Osteoblast (primary cell): ENCODE measurements around the gene PDGFA. TPM values are rescaled to one million over a fixed set of nuclear protein-coding genes. Genes with fewer than 3 reads are reported as not detected.

Experiments
- DNase-seq: peaks from one replicate; pipeline ENCODE4 v3.0.0; 2011; ENCODE audit warnings: low spot score, mixed read lengths; ENCODE audit not compliant: insufficient read length; ENCODE audit errors: missing footprints
- H2AFZ ChIP-seq: 2 replicates; pipeline ENCODE4 v1.6.0; 2011; ENCODE audit warnings: mild to moderate bottlenecking, low read length
- H3K27ac ChIP-seq: 2 replicates; pipeline ENCODE4 v1.5.1; 2011; ENCODE audit warnings: mild to moderate bottlenecking, low read depth, low read length, moderate library complexity
- H3K27me3 ChIP-seq: 2 replicates; pipeline ENCODE4 v1.6.0; 2012; ENCODE audit warnings: mild to moderate bottlenecking, control low read depth, inconsistent platforms, low read length, moderate library complexity; ENCODE audit not compliant: insufficient read depth
- H3K36me3 ChIP-seq: 2 replicates; pipeline ENCODE4 v1.5.1; 2011; ENCODE audit warnings: mild to moderate bottlenecking, low read length, control low read depth, moderate library complexity; ENCODE audit not compliant: insufficient read depth
- H3K4me1 ChIP-seq: 2 replicates; pipeline ENCODE4 v1.5.1; 2011; ENCODE audit warnings: mild to moderate bottlenecking, low read length, control low read depth, moderate library complexity; ENCODE audit not compliant: insufficient read depth
- H3K4me2 ChIP-seq: 2 replicates; pipeline ENCODE4 v1.6.0; 2011; ENCODE audit warnings: mild to moderate bottlenecking, low read length; ENCODE audit not compliant: insufficient read depth
- H3K4me3 ChIP-seq: fragments of 200-600 bp; sonication (generic); 3 replicates; pipeline ENCODE4 v1.5.1; 2012; ENCODE audit warnings: mild to moderate bottlenecking, low read length, inconsistent platforms; ENCODE audit not compliant: insufficient read depth
- H3K79me2 ChIP-seq: 2 replicates; pipeline ENCODE4 v1.6.0; 2012; ENCODE audit warnings: mild to moderate bottlenecking, low read length, control low read depth, inconsistent platforms; ENCODE audit not compliant: insufficient read depth
- H3K9me3 ChIP-seq: 2 replicates; pipeline ENCODE4 v1.5.1; 2011; ENCODE audit warnings: low read depth, low read length, control low read depth
- H4K20me1 ChIP-seq: 2 replicates; pipeline ENCODE4 v1.6.0; 2012; ENCODE audit warnings: mild to moderate bottlenecking, low read length, control low read depth; ENCODE audit not compliant: insufficient read depth
- CTCF ChIP-seq: IDR thresholded peaks from 2 replicates; pipeline ENCODE4 v1.5.1; 2011; ENCODE audit warnings: mild to moderate bottlenecking, low read depth, low read length, moderate library complexity; ENCODE audit errors: extremely low read depth
- total RNA-seq: library from RNA; depleted of rRNA; stranded (reverse); fragments of >200 nt; gene quantifications from 2 replicates; pipeline ENCODE4 v1.2.3, GENCODE V29; 2012

The PDGFA gene
- total RNA-seq, 1 donor = 32.6 TPM

GRCh38 chr7:510131-510481, 9.5 kb downstream of the PDGFA start:
- Histone ChIP-seq H3K36me3 (peaks cover 47% of the 10 kb centered on the region), H3K4me2 (no peak overlapping the region), H3K27me3 (no peaks in the 10 kb centered on the region), H3K9me3 (no peaks in the 10 kb centered on the region), H4K20me1 (peaks cover 11% of the 10 kb centered on the region), H3K27ac (no peak overlapping the region), H3K4me1 (peaks cover 18% of the 10 kb centered on the region), H3K4me3 (no peak overlapping the region), H2AFZ (no peak overlapping the region), H3K79me2 (peaks cover 82% of the 10 kb centered on the region)
- DNase-seq = no peak
- no peak for TF ChIP-seq CTCF

- Histone ChIP-seq H3K4me2 (no peak overlapping the region), H3K36me3 (peaks cover 50% of the 10 kb centered on the region), H2AFZ (no peak overlapping the region), H4K20me1 (peaks cover 14% of the 10 kb centered on the region), H3K4me1 (peaks cover 12% of the 10 kb centered on the region), H3K79me2 (peaks cover 82% of the 10 kb centered on the region), H3K9me3 (no peaks in the 10 kb centered on the region), H3K27ac (no peak overlapping the region), H3K4me3 (no peak overlapping the region), H3K27me3 (no peaks in the 10 kb centered on the region)
- TF ChIP-seq CTCF = no peak
- no peak for DNase-seq
Observed at GRCh38 chr7:509426-510130, 10.1 kb downstream of the PDGFA start.

GRCh38 chr7:508461-509170, 11.0 kb downstream of the PDGFA start:
- Histone ChIP-seq H2AFZ (no peak overlapping the region), H3K27me3 (no peaks in the 10 kb centered on the region), H3K36me3 (peaks cover 57% of the 10 kb centered on the region), H4K20me1 (peaks cover 14% of the 10 kb centered on the region), H3K9me3 (no peaks in the 10 kb centered on the region), H3K27ac (no peak overlapping the region), H3K4me2 (no peak overlapping the region), H3K79me2 (peaks cover 81% of the 10 kb centered on the region), H3K4me3 (no peak overlapping the region), H3K4me1 (peaks cover 3% of the 10 kb centered on the region)
- no peak for DNase-seq
- no peak for TF ChIP-seq CTCF

- Histone ChIP-seq H3K4me1 (no peaks in the 10 kb centered on the region), H3K9me3 (no peaks in the 10 kb centered on the region), H3K4me3 (no peak overlapping the region), H2AFZ (no peak overlapping the region), H3K36me3 (peaks cover 60% of the 10 kb centered on the region), H3K27me3 (no peaks in the 10 kb centered on the region), H3K79me2 (peaks cover 81% of the 10 kb centered on the region), H3K27ac (no peak overlapping the region), H3K4me2 (no peak overlapping the region), H4K20me1 (peaks cover 15% of the 10 kb centered on the region)
- DNase-seq = no peak
- TF ChIP-seq CTCF = no peak
Observed at GRCh38 chr7:507623-508300, 11.9 kb downstream of the PDGFA start.
